ENCODE measurements around the gene OAS1.

OAS1 gene

GRCh38 chr12:112967306-112967705 is 60.5 kb downstream of the OAS1 start:
- DNase-seq (ENCODE audit: low spot score): no peak

DNA sequence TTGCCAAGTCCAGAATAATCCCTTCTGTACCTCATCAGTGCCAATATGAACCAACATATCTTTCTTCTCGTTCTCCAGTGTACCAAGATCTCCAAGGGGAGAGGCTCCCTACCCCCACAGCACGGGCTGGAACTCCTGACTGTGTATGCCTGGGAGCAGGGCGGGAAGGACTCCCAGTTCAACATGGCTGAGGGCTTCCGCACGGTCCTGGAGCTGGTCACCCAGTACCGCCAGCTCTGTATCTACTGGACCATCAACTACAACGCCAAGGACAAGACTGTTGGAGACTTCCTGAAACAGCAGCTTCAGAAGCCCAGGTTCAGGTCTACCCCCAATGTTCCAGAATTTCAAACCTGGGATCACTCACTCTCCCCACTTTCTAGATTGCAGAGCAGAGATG is 61.1 kb downstream of the OAS1 start:
- no peak for DNase-seq (ENCODE audit: low spot score)

Data from hematopoietic multipotent progenitor cell treated with erythropoietin and hydrocortisone succinate and interleukin-3 and kit ligand, for 17 days (in vitro differentiated cells).